GM12878 (cell line): ENCODE results near the gene CASP8AP2. TPM values are rescaled to one million over a fixed set of nuclear protein-coding genes. Genes with fewer than 3 reads are reported as not detected.
"Not testable (repeated sequence)": the region's sequence is repeated elsewhere in the genome, so short reads cannot be mapped to it uniquely, and the experiment has no call there.

Experiments used
- ATAC-seq: fragments of 200-7000 bp; cut with Tn5 transposase; 3 replicates; pipeline ENCODE4 v1.9.1; 2020; ENCODE audit warnings: mild to moderate bottlenecking, moderate library complexity
- BruUV-seq: library from RNA; stranded (reverse); fragments of 400-500 nt; replicated peaks from 2 replicates; lab custom pipeline; 2021; lab: Mats Ljungman, UMichigan
- CTCF ChIA-PET: fragments of 300-600 bp; sonication (Branson Sonifier 250); formaldehyde crosslinking; extraction: SDS; loops from one replicate; lab custom pipeline; 2021; ENCODE audit warnings: inconsistent platforms; lab: Yijun Ruan, JAX
- POLR2A ChIA-PET: fragments of 350-600 bp; formaldehyde crosslinking; extraction: SDS; loops from one replicate; lab custom pipeline; 2021; ENCODE audit warnings: inconsistent platforms; lab: Charles Lee
- RAD21 ChIA-PET: fragments of 300-600 bp; sonication (Branson Sonifier 250); formaldehyde crosslinking; loops from one replicate; lab custom pipeline; 2023; ENCODE audit warnings: antibody characterized with exemption; ENCODE audit not compliant: unreplicated experiment; lab: Charles Lee
- SMC1A ChIA-PET: fragments of 300-600 bp; sonication (Branson Sonifier 250); formaldehyde crosslinking; loops from one replicate; lab custom pipeline; 2023; ENCODE audit not compliant: unreplicated experiment, uncharacterized antibody; lab: Charles Lee
- DNase-seq: peaks from one replicate; pipeline ENCODE4 v3.0.0-alpha.2; 2011; ENCODE audit warnings: low read depth, low spot score
- FAIRE-seq: peaks from 3 replicates; lab custom pipeline; 2011; peaks lifted over from hg19 to GRCh38; lab: Jason Lieb, UNC
- H2AFZ ChIP-seq: 2 replicates; pipeline ENCODE4 v1.6.0; 2011; ENCODE audit warnings: low read depth, low read length, control low read depth; ENCODE audit not compliant: control insufficient read depth
- H3K27ac ChIP-seq: 2 replicates; pipeline ENCODE4 v1.5.1; 2011; ENCODE audit warnings: control low read depth; ENCODE audit not compliant: control insufficient read depth, insufficient read depth
- H3K27me3 ChIP-seq, 2 experiments: replicated peaks in 1 of 2; 2 replicates each; pipeline versions ENCODE4 v1.6.0 to v1.6.1; 2011; ENCODE audit warnings: low read length in 1 of 2; ENCODE audit not compliant: control insufficient read depth in 2 of 2, insufficient read depth in 2 of 2
- H3K36me3 ChIP-seq, 2 experiments: 2 replicates each; pipeline ENCODE4 v1.5.1; 2011; ENCODE audit warnings: low read length in 1 of 2; ENCODE audit not compliant: control insufficient read depth in 2 of 2, insufficient read depth in 2 of 2
- H3K4me1 ChIP-seq: 2 replicates; pipeline ENCODE4 v1.6.1; 2011; ENCODE audit warnings: mild to moderate bottlenecking, low read length, moderate library complexity, mixed read lengths; ENCODE audit not compliant: control insufficient read depth, insufficient read depth
- H3K4me2 ChIP-seq: 2 replicates; pipeline ENCODE4 v1.6.0; 2011; ENCODE audit warnings: control low read depth; ENCODE audit not compliant: control insufficient read depth, insufficient read depth
- H3K4me3 ChIP-seq: fragments of 200-600 bp; sonication (generic); 2 replicates; pipeline ENCODE4 v1.5.1; 2016
- H3K79me2 ChIP-seq: 2 replicates; pipeline ENCODE4 v1.6.0; 2011; ENCODE audit warnings: low read length; ENCODE audit not compliant: control insufficient read depth, insufficient read depth
- H3K9ac ChIP-seq: 2 replicates; pipeline ENCODE4 v1.8.0; 2011; ENCODE audit warnings: low read length, control low read depth, mixed read lengths; ENCODE audit not compliant: control insufficient read depth, insufficient read depth
- H3K9me3 ChIP-seq: replicated peaks from 3 replicates; pipeline ENCODE4 v1.5.1; 2011; ENCODE audit warnings: mild to moderate bottlenecking, low read length; ENCODE audit not compliant: control insufficient read depth, insufficient read depth
- H4K20me1 ChIP-seq: 2 replicates; pipeline ENCODE4 v1.6.0; 2011; ENCODE audit not compliant: control insufficient read depth, insufficient read depth
- CBX5 ChIP-seq: sonication (generic); IDR thresholded peaks from 2 replicates; pipeline ENCODE4 v1.6.1; 2016; ENCODE audit warnings: low read depth, moderate library complexity, mild to moderate bottlenecking, inconsistent platforms
- HDAC2 ChIP-seq: fragments of 200-600 bp; sonication (generic); IDR thresholded peaks from 2 replicates; pipeline ENCODE4 v1.6.1; 2017
- JUND ChIP-seq: IDR thresholded peaks from 2 replicates; pipeline ENCODE4 v1.6.1; 2012; ENCODE audit warnings: low read depth, mild to moderate bottlenecking, low read length, improper control_type of control experiment, moderate library complexity
- RCOR1 ChIP-seq: conservative IDR thresholded peaks from 2 replicates; pipeline ENCODE4 v1.6.1; 2012; ENCODE audit warnings: low read depth, low read length, improper control_type of control experiment
- SREBF2 ChIP-seq: IDR thresholded peaks from 2 replicates; pipeline ENCODE4 v1.6.1; 2012; ENCODE audit warnings: mild to moderate bottlenecking, low read length
- SUPT20H ChIP-seq: IDR thresholded peaks from 2 replicates; pipeline ENCODE4 v1.6.1; 2011; ENCODE audit warnings: low read depth, mild to moderate bottlenecking, low read length, moderate library complexity, borderline replicate concordance; ENCODE audit not compliant: control insufficient read depth
- ZBED1 ChIP-seq: IDR thresholded peaks from 2 replicates; pipeline ENCODE4 v1.6.1; 2016; ENCODE audit warnings: borderline replicate concordance
- WGBS: methylation state at CpG from one replicate; pipeline ENCODE4 v1.1.6; 2016; ENCODE audit warnings: low lambda C conversion rate; ENCODE audit not compliant: insufficient replicate concordance, insufficient coverage; ENCODE audit errors: missing lambda C conversion rate; 5-methylcytosine and 5-hydroxymethylcytosine counted together
- in situ Hi-C: fragments of 300-500 bp; cut with MboI; formaldehyde crosslinking; loops from 9 replicates; pipeline ENCODE4 v1.14.3; 2018; ENCODE audit warnings: mixed read lengths
- intact Hi-C: fragments of 100-400 bp; cut with micrococcal nuclease; formaldehyde crosslinking; loops from one replicate; pipeline ENCODE4 v1.14.2; 2022; ENCODE audit not compliant: unreplicated experiment
- polyA plus RNA-seq, 11 experiments: library from polyadenylated mRNA; depleted of rRNA in 4 of 11; unstranded in 6 of 11; stranded (reverse) in 5 of 11; fragments of >200 nt; fragmentation: Nextera tagmentation in 4 of 11; fragmentation: Illumina TruSeq in 1 of 11; extraction: Ambion mirVana in 4 of 11; extraction: Trizol in 1 of 11; gene quantifications; 1 replicate in 1 of 11; 2 replicates in 10 of 11; pipeline versions ENCODE4 v1.2.1 to v1.2.3, GENCODE V29; 2011 to 2016; ENCODE audit warnings: inconsistent platforms in 2 of 11, missing spikeins in 2 of 11, low read depth in 1 of 11
- total RNA-seq, 4 experiments: library from RNA; depleted of rRNA in 3 of 4; stranded (reverse); fragments of >200 nt in 3 of 4; fragmentation: Illumina TruSeq in 1 of 4; extraction: Trizol in 1 of 4; gene quantifications; 2 replicates each; pipeline versions ENCODE4 v1.2.1 to v1.2.3, GENCODE V29; 2013 to 2021
- TF ChIP-seq, protein P1 (sequence below): fragments of 450-650 bp; IDR thresholded peaks from 2 replicates; pipeline ENCODE4 v1.6.1; 2016; ENCODE audit warnings: mild to moderate bottlenecking
- TF ChIP-seq, protein P2 (sequence below): IDR thresholded peaks from 2 replicates; pipeline ENCODE4 v1.6.1; 2012; ENCODE audit warnings: low read depth, low read length, improper control_type of control experiment
- TF ChIP-seq, protein P3 (sequence below): fragments of 450-650 bp; IDR thresholded peaks from 2 replicates; pipeline ENCODE4 v1.6.1; 2017; ENCODE audit warnings: antibody characterized with exemption, mild to moderate bottlenecking, moderate library complexity

CASP8AP2 gene
- total and polyA plus RNA-seq, 10 of the 15 experiments (the other 5 are each of a cell fraction or from before 2014, with no cell fraction given): 11.1 to 28.7 (median 17.1) TPM

GRCh38 chr6:89847513-89847912 is 17.8 kb downstream of the CASP8AP2 start:
- H3K79me2 ChIP-seq, H3K9ac ChIP-seq, H4K20me1 ChIP-seq, SMC1A ChIA-PET, RAD21 ChIA-PET, FAIRE-seq, H3K9me3 ChIP-seq, ATAC-seq, H3K27ac ChIP-seq, H3K4me2 ChIP-seq, BruUV-seq, H3K27me3 ChIP-seq, H2AFZ ChIP-seq, DNase-seq, in situ Hi-C loops, H3K4me3 ChIP-seq, H3K4me1 ChIP-seq, intact Hi-C loops, H3K36me3 ChIP-seq: not testable (repeated sequence)
- POLR2A ChIA-PET: interaction anchor here (0.6 kb wide), 1 partner anchor 1800 kb away, joined by 5 read pairs; no protein-coding TSS in a partner anchor
- 99% methylated on average over 5 of the region's 5 CpGs for WGBS
- CTCF ChIA-PET: interaction anchor here (0.6 to 0.8 kb wide), 3 partner anchors 31 to 92 kb away, joined by 3 read pairs; no protein-coding TSS in a partner anchor

DNA sequence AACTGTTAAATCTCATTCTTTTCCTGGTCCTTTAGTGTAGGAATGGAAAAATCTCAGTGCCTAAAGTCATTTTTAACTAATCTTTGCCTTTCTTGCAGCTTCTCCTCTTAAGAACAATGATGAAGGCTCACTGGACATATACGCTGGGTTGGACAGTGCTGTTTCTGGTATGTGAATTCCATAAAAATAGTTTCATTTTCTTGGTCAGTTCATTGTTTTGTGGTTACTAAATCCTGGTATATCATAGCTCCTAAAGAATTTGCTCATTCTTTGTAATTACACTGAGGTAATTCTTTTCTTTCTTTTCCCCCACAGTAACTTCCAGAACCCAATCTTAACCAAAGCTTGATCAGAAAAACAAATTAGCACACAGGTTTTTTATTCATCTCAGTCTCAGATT is 23.4 kb downstream of the CASP8AP2 start:
- ChIA-PET POLR2A (interaction anchor here (0.7 to 1.0 kb wide), 2 partner anchors 22 to 24 kb away, joined by 4 to 6 read pairs; partner anchors contain the start of gene CASP8AP2), RAD21 (no interaction called here), SMC1A (interaction anchor here (0.7 kb wide), 1 partner anchor 80 kb away, joined by 3 read pairs; no protein-coding TSS in a partner anchor), CTCF (no interaction called here)
- Histone ChIP-seq H3K4me3 (no peak overlapping the region), H3K9ac (no peak overlapping the region), H3K36me3 (peaks cover 0 to 12% of the 10 kb centered on the region in 2 experiments; a peak in 3 of 4 replicates), H3K9me3 (no peaks in the 10 kb centered on the region), H3K4me2 (no peak overlapping the region), H4K20me1 (no peaks in the 10 kb centered on the region), H2AFZ (no peak overlapping the region), H3K79me2 (no peaks in the 10 kb centered on the region), H3K27ac (no peak overlapping the region), H3K27me3 (no peaks in the 10 kb centered on the region), H3K4me1 (no peaks in the 10 kb centered on the region)
- WGBS: 100% methylated on average over 1 of the region's 1 CpG
- ATAC-seq (no peak), DNase-seq (no peak), FAIRE-seq (no peak)
- no TSS peak for BruUV-seq
- in situ Hi-C loops: no loop called here
- intact Hi-C loops: no loop called here
- TF ChIP-seq ZBED1 (no peak), RCOR1 (no peak), SREBF2 (no peak), JUND (no peak), CBX5 (no peak), SUPT20H (no peak), HDAC2 (no peak)
- TF ChIP-seq, protein P1, sequence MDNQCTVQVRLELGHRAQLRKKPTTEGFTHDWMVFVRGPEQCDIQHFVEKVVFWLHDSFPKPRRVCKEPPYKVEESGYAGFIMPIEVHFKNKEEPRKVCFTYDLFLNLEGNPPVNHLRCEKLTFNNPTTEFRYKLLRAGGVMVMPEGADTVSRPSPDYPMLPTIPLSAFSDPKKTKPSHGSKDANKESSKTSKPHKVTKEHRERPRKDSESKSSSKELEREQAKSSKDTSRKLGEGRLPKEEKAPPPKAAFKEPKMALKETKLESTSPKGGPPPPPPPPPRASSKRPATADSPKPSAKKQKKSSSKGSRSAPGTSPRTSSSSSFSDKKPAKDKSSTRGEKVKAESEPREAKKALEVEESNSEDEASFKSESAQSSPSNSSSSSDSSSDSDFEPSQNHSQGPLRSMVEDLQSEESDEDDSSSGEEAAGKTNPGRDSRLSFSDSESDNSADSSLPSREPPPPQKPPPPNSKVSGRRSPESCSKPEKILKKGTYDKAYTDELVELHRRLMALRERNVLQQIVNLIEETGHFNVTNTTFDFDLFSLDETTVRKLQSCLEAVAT: no peak
- TF ChIP-seq, protein P2, sequence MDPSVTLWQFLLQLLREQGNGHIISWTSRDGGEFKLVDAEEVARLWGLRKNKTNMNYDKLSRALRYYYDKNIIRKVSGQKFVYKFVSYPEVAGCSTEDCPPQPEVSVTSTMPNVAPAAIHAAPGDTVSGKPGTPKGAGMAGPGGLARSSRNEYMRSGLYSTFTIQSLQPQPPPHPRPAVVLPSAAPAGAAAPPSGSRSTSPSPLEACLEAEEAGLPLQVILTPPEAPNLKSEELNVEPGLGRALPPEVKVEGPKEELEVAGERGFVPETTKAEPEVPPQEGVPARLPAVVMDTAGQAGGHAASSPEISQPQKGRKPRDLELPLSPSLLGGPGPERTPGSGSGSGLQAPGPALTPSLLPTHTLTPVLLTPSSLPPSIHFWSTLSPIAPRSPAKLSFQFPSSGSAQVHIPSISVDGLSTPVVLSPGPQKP: no peak
- TF ChIP-seq, protein P3, sequence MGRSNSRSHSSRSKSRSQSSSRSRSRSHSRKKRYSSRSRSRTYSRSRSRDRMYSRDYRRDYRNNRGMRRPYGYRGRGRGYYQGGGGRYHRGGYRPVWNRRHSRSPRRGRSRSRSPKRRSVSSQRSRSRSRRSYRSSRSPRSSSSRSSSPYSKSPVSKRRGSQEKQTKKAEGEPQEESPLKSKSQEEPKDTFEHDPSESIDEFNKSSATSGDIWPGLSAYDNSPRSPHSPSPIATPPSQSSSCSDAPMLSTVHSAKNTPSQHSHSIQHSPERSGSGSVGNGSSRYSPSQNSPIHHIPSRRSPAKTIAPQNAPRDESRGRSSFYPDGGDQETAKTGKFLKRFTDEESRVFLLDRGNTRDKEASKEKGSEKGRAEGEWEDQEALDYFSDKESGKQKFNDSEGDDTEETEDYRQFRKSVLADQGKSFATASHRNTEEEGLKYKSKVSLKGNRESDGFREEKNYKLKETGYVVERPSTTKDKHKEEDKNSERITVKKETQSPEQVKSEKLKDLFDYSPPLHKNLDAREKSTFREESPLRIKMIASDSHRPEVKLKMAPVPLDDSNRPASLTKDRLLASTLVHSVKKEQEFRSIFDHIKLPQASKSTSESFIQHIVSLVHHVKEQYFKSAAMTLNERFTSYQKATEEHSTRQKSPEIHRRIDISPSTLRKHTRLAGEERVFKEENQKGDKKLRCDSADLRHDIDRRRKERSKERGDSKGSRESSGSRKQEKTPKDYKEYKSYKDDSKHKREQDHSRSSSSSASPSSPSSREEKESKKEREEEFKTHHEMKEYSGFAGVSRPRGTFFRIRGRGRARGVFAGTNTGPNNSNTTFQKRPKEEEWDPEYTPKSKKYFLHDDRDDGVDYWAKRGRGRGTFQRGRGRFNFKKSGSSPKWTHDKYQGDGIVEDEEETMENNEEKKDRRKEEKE: no peak
